ENCODE measurements around the gene RTN4RL1. TPM values are rescaled to one million over a fixed set of nuclear protein-coding genes. Genes with fewer than 3 reads are reported as not detected.

Gene RTN4RL1
- total RNA-seq, 1 donor from 2014 or later = not detected

DNA sequence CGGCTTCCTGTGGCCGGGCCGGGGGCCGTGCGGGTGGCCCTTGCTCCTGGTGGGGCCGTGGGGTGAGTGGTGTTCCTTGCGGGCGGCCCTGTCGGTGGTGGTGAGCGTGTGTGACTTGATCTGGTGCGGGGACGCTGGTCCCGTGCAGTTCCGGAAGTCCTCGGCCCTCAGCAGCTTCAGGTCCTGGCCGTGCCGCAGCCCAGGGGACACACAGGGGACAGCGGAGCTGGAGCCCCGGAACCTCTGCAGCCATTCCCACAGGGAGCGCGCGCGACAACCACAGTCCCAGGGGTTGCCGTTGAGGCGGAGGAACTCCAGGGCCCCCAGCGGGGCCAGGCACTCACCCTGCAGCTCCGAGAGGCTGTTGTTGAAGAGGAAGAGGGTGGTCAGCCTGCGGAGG is 88.4 kb downstream of the RTN4RL1 start:
- no peak overlapping the region for H3K4me3 Mint-ChIP-seq
- POLR2A ChIA-PET = no interaction called here

GRCh38 chr17:1934901-1935300 is 90.2 kb downstream of the RTN4RL1 start:
- intact Hi-C loops (cut with micrococcal nuclease) = no loop called here
- POLR2A ChIA-PET = no interaction called here
- CTCF ChIA-PET = no interaction called here

More for the DNA sequence above, 88.4 kb downstream of the RTN4RL1 start:
- DNase-seq (no peak), ATAC-seq (ENCODE audit: low read depth) (no peak)
- TF ChIP-seq CTCF (IDR thresholded peaks at IDR 0.05) = no peak
- Mint-ChIP-seq H3K36me3 (ENCODE audit: low read depth) (no peaks in the 10 kb centered on the region), H3K4me1 (no peaks in the 10 kb centered on the region), H3K27ac (no peak overlapping the region), H3K27me3 (peaks cover 3% of the 10 kb centered on the region), H3K9me3 (no peaks in the 10 kb centered on the region)
- CTCF ChIA-PET = no interaction called here
- intact Hi-C loops (cut with micrococcal nuclease) = no loop called here

DNA sequence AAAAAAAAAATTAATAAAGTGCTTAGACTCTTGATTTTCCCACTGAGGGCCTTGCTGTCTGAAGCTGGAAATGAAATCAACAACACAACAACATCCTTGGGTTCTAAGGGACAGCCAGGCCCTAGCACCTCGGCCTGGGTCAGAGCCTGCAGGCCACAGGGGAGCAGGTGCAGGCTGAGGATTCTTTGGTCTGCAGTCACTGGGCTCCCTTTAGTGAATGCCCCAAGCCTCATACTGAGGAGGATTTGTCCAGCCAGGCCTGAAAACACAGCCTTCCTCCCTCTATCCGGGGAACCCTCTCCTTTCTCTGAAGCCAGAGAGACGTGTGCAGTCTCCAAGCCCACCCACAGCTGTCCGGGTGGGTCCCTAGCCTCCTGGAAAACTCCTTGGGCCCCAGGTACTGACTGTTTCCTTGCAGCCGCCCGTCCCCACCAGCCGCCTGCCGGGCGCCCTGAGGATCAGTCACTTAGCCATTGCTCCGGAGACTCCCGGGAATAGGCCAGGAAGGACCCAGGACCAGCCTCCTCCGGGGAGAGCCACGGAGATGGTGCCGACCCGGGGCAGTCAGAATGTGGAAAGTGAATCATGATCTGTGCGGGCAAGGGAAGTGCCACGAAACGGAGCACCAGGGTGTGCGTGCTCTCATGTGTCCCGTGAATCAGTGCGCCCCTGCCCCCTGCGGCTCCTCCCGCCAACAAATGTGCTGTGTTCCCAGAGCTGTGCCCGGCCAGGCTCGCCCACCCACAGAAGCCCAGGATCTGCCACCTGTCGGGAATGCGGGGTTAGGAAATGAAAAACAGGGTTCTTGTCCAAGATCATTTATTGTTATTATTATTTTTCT is 91.0 kb downstream of the RTN4RL1 start:
- DNase-seq = no peak
- H3K9me3 Mint-ChIP-seq = no peaks in the 10 kb centered on the region
- intact Hi-C loops (cut with micrococcal nuclease) = no loop called here
- CTCF ChIA-PET = no interaction called here
- no peaks in the 10 kb centered on the region for H3K27me3 Mint-ChIP-seq
- ATAC-seq (ENCODE audit: low read depth) = no peak
- POLR2A ChIA-PET = no interaction called here
- H3K4me3 Mint-ChIP-seq = no peak overlapping the region
- TF ChIP-seq CTCF (IDR thresholded peaks at IDR 0.05) = no peak
- no peaks in the 10 kb centered on the region for H3K4me1 Mint-ChIP-seq
- no peak overlapping the region for H3K27ac Mint-ChIP-seq
- H3K36me3 Mint-ChIP-seq (ENCODE audit: low read depth) = no peaks in the 10 kb centered on the region

More at GRCh38 chr17:1934901-1935300, 90.2 kb downstream of the RTN4RL1 start:
- H3K27me3 Mint-ChIP-seq = no peaks in the 10 kb centered on the region
- DNase-seq (no peak), ATAC-seq (ENCODE audit: low read depth) (no peak)
- no peaks in the 10 kb centered on the region for H3K4me1 Mint-ChIP-seq
- H3K4me3 Mint-ChIP-seq = no peak overlapping the region
- H3K36me3 Mint-ChIP-seq (ENCODE audit: low read depth) = no peaks in the 10 kb centered on the region
- no peaks in the 10 kb centered on the region for H3K9me3 Mint-ChIP-seq
- H3K27ac Mint-ChIP-seq = no peak overlapping the region
- no peak for TF ChIP-seq CTCF (IDR thresholded peaks at IDR 0.05)

GRCh38 chr17:1931844-1932579 is 93.1 kb downstream of the RTN4RL1 start:
- no peaks in the 10 kb centered on the region for H3K4me1 Mint-ChIP-seq
- no peak for DNase-seq
- ChIA-PET CTCF (no interaction called here), POLR2A (no interaction called here)
- H3K36me3 Mint-ChIP-seq (ENCODE audit: low read depth) = no peaks in the 10 kb centered on the region
- H3K4me3 Mint-ChIP-seq = no peak overlapping the region
- no peak for ATAC-seq (ENCODE audit: low read depth)
- H3K9me3 Mint-ChIP-seq = no peaks in the 10 kb centered on the region
- intact Hi-C loops (cut with micrococcal nuclease) = no loop called here
- no peaks in the 10 kb centered on the region for H3K27me3 Mint-ChIP-seq
- no peak for TF ChIP-seq CTCF (IDR thresholded peaks at IDR 0.05)
- no peak overlapping the region for H3K27ac Mint-ChIP-seq

GRCh38 chr17:1930337-1930645 is 94.8 kb downstream of the RTN4RL1 start:
- ATAC-seq (ENCODE audit: low read depth) = no peak
- H3K9me3 Mint-ChIP-seq = no peaks in the 10 kb centered on the region
- ChIA-PET POLR2A (no interaction called here), CTCF (no interaction called here)
- no peak for TF ChIP-seq CTCF (IDR thresholded peaks at IDR 0.05)
- no peak overlapping the region for H3K27ac Mint-ChIP-seq
- no peaks in the 10 kb centered on the region for H3K27me3 Mint-ChIP-seq
- no peaks in the 10 kb centered on the region for H3K4me1 Mint-ChIP-seq
- H3K36me3 Mint-ChIP-seq (ENCODE audit: low read depth) = no peaks in the 10 kb centered on the region
- intact Hi-C loops (cut with micrococcal nuclease) = no loop called here
- no peak overlapping the region for H3K4me3 Mint-ChIP-seq
- no peak for DNase-seq

All from activated B cell treated with CpG ODN at 0.5 μM for 24 hours (primary cell).